ENCODE measurements around the gene TRIM56.
"Not testable (repeated sequence)": the region's sequence is repeated elsewhere in the genome, so short reads cannot be mapped to it uniquely, and the experiment has no call there.

TRIM56 gene

GRCh38 chr7:101092266-101092905 lies 7.1 kb downstream of the TRIM56 start:
- not testable (repeated sequence) for DNase-seq

GRCh38 chr7:101093906-101094305 lies 8.6 kb downstream of the TRIM56 start:
- peak; percentile 94 for DNase-seq

GRCh38 chr7:101094376-101094775 lies 9.1 kb downstream of the TRIM56 start:
- no peak for DNase-seq

GRCh38 chr7:101094791-101095375 lies 9.6 kb downstream of the TRIM56 start:
- peak; percentile 63 for DNase-seq

- DNase-seq: no peak
Measured at GRCh38 chr7:101096331-101096956, 11.2 kb downstream of the TRIM56 start.

GRCh38 chr7:101096957-101097347 lies 11.7 kb downstream of the TRIM56 start:
- DNase-seq: no peak

GRCh38 chr7:101097561-101097960 lies 12.3 kb downstream of the TRIM56 start:
- DNase-seq: no peak

- peak; percentile 99 for DNase-seq
Measured at GRCh38 chr7:101099969-101100781, 14.9 kb downstream of the TRIM56 start.

- peak; percentile 33 for DNase-seq
Measured at GRCh38 chr7:101100858-101101847, 15.9 kb downstream of the TRIM56 start.

GRCh38 chr7:101102026-101102425 lies 16.7 kb downstream of the TRIM56 start:
- no peak for DNase-seq

- not testable (repeated sequence) for DNase-seq
Measured at GRCh38 chr7:101103701-101104100, 18.4 kb downstream of the TRIM56 start.

GRCh38 chr7:101104193-101104713 lies 19.0 kb downstream of the TRIM56 start:
- no peak for DNase-seq

- no peak for DNase-seq
Measured at GRCh38 chr7:101104799-101105198, 19.5 kb downstream of the TRIM56 start.

GRCh38 chr7:101105248-101105647 lies 20.0 kb downstream of the TRIM56 start:
- not testable (repeated sequence) for DNase-seq

GRCh38 chr7:101106386-101106785 lies 21.1 kb downstream of the TRIM56 start:
- DNase-seq: no peak

- DNase-seq: peak; percentile 40
Measured at GRCh38 chr7:101108330-101108857, 23.1 kb downstream of the TRIM56 start.

- no peak for DNase-seq
Measured at GRCh38 chr7:101108961-101109360, 23.7 kb downstream of the TRIM56 start.

- DNase-seq: no peak
Measured at GRCh38 chr7:101109368-101109767, 24.1 kb downstream of the TRIM56 start.

GRCh38 chr7:101111261-101111660 lies 26.0 kb downstream of the TRIM56 start:
- DNase-seq: no peak

GRCh38 chr7:101112233-101112632 lies 27.0 kb downstream of the TRIM56 start:
- DNase-seq: no peak

- DNase-seq: not testable (repeated sequence)
Measured at GRCh38 chr7:101113140-101113539, 27.9 kb downstream of the TRIM56 start.

GRCh38 chr7:101113836-101114235 lies 28.6 kb downstream of the TRIM56 start:
- no peak for DNase-seq
